Naive B cell (primary cell): ENCODE data around the gene INSRR. TPM values are rescaled to one million over a fixed set of nuclear protein-coding genes. Genes with fewer than 3 reads are reported as not detected.

Experiments used
- ATAC-seq, 2 donors: fragments of 150-1000 bp; cut with Tn5 transposase; 2 replicates each; pipeline ENCODE4 v1.10.0; 2021; ENCODE audit warnings: low read depth in 2 of 2, mild to moderate bottlenecking in 2 of 2, moderate library complexity in 2 of 2
- DNase-seq: peaks from one replicate; pipeline ENCODE4 v3.0.0; 2022
- H3K27ac Mint-ChIP-seq, 6 donors: one replicate each; pipeline ENCODE4 v1.8.0; 2020 to 2022; ENCODE audit warnings: mild to moderate bottlenecking in 6 of 6, mixed read lengths in 6 of 6, moderate library complexity in 5 of 6, inconsistent platforms in 2 of 6
- H3K27me3 Mint-ChIP-seq, 3 donors: one replicate each; pipeline ENCODE4 v1.8.0; 2021 to 2022; ENCODE audit warnings: mixed read lengths in 3 of 3, mild to moderate bottlenecking in 1 of 3
- H3K36me3 Mint-ChIP-seq, 2 donors: one replicate each; pipeline ENCODE4 v1.8.0; 2020 to 2022; ENCODE audit warnings: mixed read lengths in 2 of 2, inconsistent platforms in 1 of 2, mild to moderate bottlenecking in 1 of 2
- H3K4me1 Mint-ChIP-seq, 3 donors: one replicate each; pipeline ENCODE4 v1.8.0; 2020 to 2022; ENCODE audit warnings: mixed read lengths in 3 of 3, inconsistent platforms in 1 of 3, mild to moderate bottlenecking in 1 of 3, moderate library complexity in 1 of 3
- H3K4me3 Mint-ChIP-seq, 8 donors: one replicate each; pipeline ENCODE4 v1.8.0; 2020 to 2022; ENCODE audit warnings: mild to moderate bottlenecking in 8 of 8, mixed read lengths in 8 of 8, moderate library complexity in 8 of 8, inconsistent platforms in 2 of 8
- H3K9me3 Mint-ChIP-seq, 7 donors: one replicate each; pipeline ENCODE4 v1.8.0; 2020 to 2022; ENCODE audit warnings: mixed read lengths in 7 of 7, mild to moderate bottlenecking in 5 of 7, inconsistent platforms in 2 of 7, moderate library complexity in 1 of 7
- polyA plus RNA-seq, 6 donors: library from polyadenylated mRNA; unstranded; fragments of 300-500 nt; fragmentation: Illumina TruSeq; gene quantifications; one replicate each; pipeline ENCODE4 v1.2.3, GENCODE V29; 2021; ENCODE audit warnings: low read depth in 6 of 6

Gene INSRR
- polyA plus RNA-seq, 6 donors from 2014 or later = not detected

DNA sequence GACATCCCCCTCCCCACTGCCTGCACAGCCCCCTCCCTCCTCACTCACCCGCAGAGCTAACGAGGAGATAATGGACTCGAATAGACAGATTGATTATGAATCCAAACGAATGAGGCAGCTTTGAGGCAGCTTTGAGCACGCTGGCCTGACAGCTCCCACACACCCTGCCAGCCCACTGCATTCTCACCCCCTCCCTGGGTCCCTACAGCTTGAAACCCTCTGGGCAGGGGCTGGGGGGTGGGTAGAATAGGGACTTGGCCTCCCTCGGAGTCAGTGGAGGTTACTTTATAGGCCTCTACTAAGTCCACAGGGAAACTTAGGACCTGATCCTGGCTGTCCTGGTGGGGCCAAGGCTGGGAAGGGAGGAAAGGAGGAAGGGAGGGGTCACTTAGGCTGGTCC, 3.7 kb upstream of the INSRR start:
- DNase-seq = no peak
- Mint-ChIP-seq H3K9me3 (no peaks in the 10 kb centered on the region), H3K4me1 (peaks cover 14 to 15% (median 15%) of the 10 kb centered on the region in 3 donors), H3K36me3 (no peaks in the 10 kb centered on the region), H3K27ac (no peak overlapping the region), H3K4me3 (no peak overlapping the region), H3K27me3 (peaks cover 44 to 82% (median 73%) of the 10 kb centered on the region in 3 donors)
- no peak for ATAC-seq

DNA sequence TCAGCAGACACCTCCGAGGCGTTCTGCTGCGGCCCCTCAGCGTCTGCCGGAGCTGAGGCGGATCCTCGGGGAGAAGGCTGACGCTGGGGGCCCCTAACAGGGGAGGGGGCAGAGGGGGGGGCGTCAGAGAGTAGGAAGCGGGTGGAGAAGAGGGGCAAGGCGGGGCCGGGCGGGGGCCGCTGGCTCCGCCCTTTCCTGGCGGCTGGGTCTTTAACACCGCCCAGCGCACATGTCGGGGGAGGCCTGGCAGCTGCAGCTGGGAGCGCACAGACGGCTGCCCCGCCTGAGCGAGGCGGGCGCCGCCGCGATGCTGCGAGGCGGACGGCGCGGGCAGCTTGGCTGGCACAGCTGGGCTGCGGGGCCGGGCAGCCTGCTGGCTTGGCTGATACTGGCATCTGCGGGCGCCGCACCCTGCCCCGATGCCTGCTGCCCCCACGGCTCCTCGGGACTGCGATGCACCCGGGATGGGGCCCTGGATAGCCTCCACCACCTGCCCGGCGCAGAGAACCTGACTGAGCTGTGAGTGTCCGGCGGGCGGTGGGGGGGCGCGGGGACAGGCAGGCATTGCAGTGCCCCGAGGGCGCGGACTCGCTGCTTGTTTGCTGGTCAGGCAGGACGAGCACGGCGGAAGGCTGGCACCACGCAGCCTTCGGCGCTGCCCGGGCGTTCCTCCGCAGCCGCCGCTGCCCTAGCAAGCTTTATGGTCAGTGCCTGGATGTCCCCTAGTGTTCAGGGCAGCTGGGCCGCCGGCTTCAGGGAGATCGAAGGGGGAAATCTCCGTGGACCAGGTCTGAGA, 1.9 kb upstream of the INSRR start, which contains the start of gene NTRK1:
NTRK1 (plus strand) TSS at position 238 of the 796 bp plus-strand sequence; CDS start at position 308, 70 bp downstream.
- Mint-ChIP-seq H3K4me3 (peak within 1 kb of the TSS; percentile 51 to 88 (median 78)), H3K27me3 (peaks cover 55 to 82% (median 82%) of the 10 kb centered on the region in 3 donors), H3K4me1 (peaks cover 12 to 15% (median 15%) of the 10 kb centered on the region in 3 donors), H3K36me3 (no peaks in the 10 kb centered on the region), H3K9me3 (no peaks in the 10 kb centered on the region), H3K27ac (no peak within 1 kb of the TSS)
- peak; percentile 15 for DNase-seq
- peak; percentile 79 to 81 for ATAC-seq

DNA sequence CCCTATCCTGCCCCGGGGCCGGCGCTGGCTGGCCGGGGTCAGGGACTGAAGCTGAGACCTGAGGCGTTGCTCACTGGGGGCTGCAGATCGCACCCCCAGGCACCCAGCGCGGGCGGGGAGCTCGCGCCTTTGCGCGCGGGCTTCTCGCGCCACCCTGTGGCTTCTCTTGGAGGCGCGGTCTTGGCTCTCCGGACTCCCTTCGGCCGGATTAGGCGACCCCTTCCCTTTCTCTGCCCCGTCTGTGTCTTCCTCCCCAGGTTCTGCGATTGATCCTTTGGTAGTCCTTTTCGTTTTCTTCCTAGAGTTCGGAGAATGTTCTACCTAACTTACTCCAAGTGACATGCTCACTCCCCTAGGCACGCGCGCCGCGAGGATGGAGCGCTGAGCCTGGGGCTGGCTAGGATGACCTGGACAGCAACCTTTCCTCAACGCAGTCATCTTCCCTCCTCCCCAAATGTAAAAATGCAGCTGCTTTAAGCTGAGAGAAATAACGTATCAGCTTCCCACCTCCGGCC, 1.3 kb upstream of the INSRR start:
- peaks cover 12 to 15% (median 15%) of the 10 kb centered on the region in 3 donors for H3K4me1 Mint-ChIP-seq
- H3K36me3 Mint-ChIP-seq = no peaks in the 10 kb centered on the region
- DNase-seq = peak; percentile 39
- H3K9me3 Mint-ChIP-seq = no peaks in the 10 kb centered on the region
- ATAC-seq = peak; percentile 64 to 68
- H3K27ac Mint-ChIP-seq = no peak overlapping the region
- H3K27me3 Mint-ChIP-seq = peaks cover 52 to 76% (median 76%) of the 10 kb centered on the region in 3 donors
- peak overlapping the region; percentile 51 to 88 (median 78) for H3K4me3 Mint-ChIP-seq

DNA sequence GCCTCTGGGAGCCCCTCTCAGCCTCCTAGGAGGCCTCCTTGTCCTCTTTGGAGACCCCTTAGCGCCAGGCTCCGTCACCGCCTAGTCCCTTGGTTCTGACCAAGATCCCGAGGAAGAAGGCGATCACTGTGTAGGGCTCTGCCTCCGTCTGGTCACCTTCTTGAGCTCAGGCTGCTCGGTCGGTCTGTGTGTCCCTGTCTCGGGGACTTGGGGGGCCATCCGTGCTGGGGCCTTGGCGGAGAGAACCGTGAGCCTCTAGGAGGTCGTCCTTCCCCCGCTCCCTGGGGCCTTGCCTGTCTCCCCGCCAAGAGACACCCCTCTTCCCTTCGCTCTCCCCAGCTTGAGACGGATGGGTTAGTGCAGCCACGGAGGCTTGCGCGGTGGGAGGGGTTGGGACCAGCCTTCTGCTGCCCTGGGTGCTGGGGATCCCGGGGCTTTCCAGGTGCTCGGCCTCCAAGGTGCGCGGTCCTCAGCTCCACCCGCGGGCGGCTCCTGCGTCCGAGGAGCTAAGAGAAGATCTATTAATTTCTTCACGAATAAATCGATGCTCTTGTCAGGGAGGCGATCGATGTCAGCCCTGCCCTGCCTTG, 701 bp upstream of the INSRR start:
- Mint-ChIP-seq H3K27ac (no peak overlapping the region), H3K36me3 (no peaks in the 10 kb centered on the region), H3K27me3 (peaks cover 57 to 76% (median 74%) of the 10 kb centered on the region in 3 donors), H3K4me1 (peaks cover 12 to 15% (median 15%) of the 10 kb centered on the region in 3 donors), H3K4me3 (peak overlapping the region; percentile 25 to 88 (median 69)), H3K9me3 (no peaks in the 10 kb centered on the region)
- DNase-seq (no peak), ATAC-seq (peak in 1 of 2 donors; percentile 9)

DNA sequence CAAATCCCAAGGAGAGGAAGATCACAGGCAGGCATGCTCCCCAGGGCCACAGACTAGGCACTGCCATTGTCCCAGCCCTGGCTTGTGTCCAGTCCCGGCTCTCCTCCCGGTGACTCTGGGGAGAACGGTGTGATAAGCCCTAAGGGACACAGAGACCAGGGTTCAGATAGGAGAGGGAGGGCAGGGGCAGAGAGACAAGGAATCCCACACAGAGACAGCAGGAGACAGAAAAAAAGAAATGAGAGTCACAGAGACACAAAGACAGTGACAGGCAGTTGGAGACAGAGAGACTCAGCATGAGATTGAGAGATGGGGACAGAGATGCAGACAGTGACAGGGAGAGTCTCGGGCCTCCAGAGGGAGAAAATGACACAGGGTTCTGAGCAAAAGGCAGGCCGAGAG, 361 bp downstream of the INSRR start:
- ATAC-seq (no peak), DNase-seq (no peak)
- no peak overlapping the region for H3K27ac Mint-ChIP-seq
- H3K4me3 Mint-ChIP-seq = peak overlapping the region in 7 of 8 donors; percentile 31 to 68 (median 47)
- peaks cover 12 to 15% (median 15%) of the 10 kb centered on the region in 3 donors for H3K4me1 Mint-ChIP-seq
- H3K9me3 Mint-ChIP-seq = no peaks in the 10 kb centered on the region
- peaks cover 64 to 76% (median 71%) of the 10 kb centered on the region in 3 donors for H3K27me3 Mint-ChIP-seq
- no peaks in the 10 kb centered on the region for H3K36me3 Mint-ChIP-seq

DNA sequence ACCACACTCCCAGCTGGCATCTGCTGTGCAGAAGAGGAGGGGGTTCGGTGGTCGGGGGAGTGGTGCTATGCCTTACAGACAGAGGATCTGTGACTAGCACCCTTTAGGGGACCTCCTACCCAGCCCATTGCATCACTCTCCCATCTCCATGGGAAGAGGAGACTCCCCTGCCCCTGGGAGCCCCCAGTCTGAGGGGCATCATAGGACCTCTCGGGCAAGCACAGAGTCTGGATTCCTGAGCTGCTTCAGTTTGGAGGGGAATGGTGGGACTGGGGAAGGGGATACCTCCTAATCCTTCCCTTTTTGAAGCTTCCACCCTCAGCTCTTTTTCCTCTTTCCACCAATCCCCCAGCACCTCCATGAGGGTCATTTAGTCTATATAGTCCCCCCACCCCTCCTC, 1.4 kb downstream of the INSRR start:
- H3K36me3 Mint-ChIP-seq = no peaks in the 10 kb centered on the region
- ATAC-seq (no peak), DNase-seq (no peak)
- peaks cover 12 to 15% (median 15%) of the 10 kb centered on the region in 3 donors for H3K4me1 Mint-ChIP-seq
- peaks cover 62 to 76% (median 71%) of the 10 kb centered on the region in 3 donors for H3K27me3 Mint-ChIP-seq
- H3K27ac Mint-ChIP-seq = no peak overlapping the region
- H3K4me3 Mint-ChIP-seq = peak overlapping the region in 1 of 8 donors; percentile 25
- no peaks in the 10 kb centered on the region for H3K9me3 Mint-ChIP-seq

DNA sequence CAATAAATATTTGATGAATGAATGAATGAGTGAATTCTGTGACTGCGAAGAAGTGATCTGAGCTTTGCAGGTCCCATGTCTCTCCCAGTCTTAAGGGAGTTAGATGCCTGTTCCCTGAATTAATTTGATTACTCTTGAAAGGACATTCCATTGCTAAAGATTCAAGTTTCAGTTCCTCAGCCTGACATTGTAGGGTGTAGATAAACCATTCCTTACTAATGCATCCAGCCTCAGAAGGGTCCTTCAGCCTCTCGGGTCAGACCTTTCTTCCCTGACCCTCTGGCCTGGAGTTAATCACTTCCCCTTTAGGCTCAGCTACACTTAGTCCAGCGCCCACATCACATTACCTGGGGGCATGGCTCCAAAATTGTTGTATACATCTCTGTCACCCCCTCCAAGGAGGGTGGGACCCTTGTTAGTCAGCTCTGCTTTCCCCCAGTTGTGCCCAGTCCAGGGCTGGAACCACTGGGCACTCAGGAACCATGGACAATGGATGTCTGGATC, 2.6 kb downstream of the INSRR start:
- ATAC-seq = no peak
- peaks cover 55 to 68% (median 66%) of the 10 kb centered on the region in 3 donors for H3K27me3 Mint-ChIP-seq
- H3K4me3 Mint-ChIP-seq = no peak overlapping the region
- H3K36me3 Mint-ChIP-seq = no peaks in the 10 kb centered on the region
- no peak for DNase-seq
- peaks cover 9 to 11% (median 10%) of the 10 kb centered on the region in 3 donors for H3K4me1 Mint-ChIP-seq
- no peak overlapping the region for H3K27ac Mint-ChIP-seq
- no peaks in the 10 kb centered on the region for H3K9me3 Mint-ChIP-seq

DNA sequence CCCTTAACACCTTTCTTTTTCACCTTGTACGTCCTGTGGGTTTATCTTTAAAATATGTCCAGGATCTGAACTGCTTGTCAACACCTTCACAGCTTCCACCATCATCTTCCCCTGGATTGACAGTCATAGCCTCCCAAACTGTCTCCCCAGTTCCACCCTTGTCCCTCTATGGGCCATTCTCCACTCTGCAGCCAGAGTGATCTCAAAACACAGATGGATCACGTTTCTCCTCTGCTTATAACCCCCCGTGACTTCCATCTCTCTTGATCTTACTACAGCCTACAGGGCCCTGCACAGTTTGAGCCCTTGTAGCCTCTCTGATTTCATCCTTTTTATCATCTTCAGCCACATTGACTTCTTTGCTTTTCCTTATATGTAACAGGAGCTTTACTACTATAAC, 4.3 kb downstream of the INSRR start:
- Mint-ChIP-seq H3K27me3 (peaks cover 57 to 65% (median 61%) of the 10 kb centered on the region in 3 donors), H3K4me1 (peaks cover 1 to 5% (median 1%) of the 10 kb centered on the region in 3 donors), H3K27ac (peak overlapping the region in 1 of 6 donors; percentile 78), H3K36me3 (no peaks in the 10 kb centered on the region), H3K9me3 (no peaks in the 10 kb centered on the region), H3K4me3 (no peak overlapping the region)
- DNase-seq (no peak), ATAC-seq (no peak)

DNA sequence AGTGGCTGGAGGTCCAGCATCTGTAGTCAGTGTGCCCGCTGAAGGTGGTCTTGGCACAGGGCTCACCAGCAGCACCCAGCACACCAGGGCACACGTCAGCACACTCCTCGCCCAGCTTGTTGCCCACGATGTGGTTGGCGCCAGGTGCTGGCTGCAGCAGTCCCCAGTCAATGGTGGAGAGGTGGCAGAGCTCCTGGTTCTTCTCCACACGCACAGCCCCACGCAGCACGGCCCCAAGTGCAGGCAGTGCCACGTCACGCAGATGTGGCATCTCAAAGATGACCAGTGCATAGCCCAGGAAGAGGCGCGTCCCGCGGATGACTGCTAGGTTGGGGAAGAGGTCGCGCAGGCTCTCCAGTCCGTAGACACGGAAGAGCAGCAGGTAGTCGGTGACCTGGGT, 5.2 kb downstream of the INSRR start:
- ATAC-seq = no peak
- peak overlapping the region in 1 of 6 donors; percentile 5 for H3K27ac Mint-ChIP-seq

DNA sequence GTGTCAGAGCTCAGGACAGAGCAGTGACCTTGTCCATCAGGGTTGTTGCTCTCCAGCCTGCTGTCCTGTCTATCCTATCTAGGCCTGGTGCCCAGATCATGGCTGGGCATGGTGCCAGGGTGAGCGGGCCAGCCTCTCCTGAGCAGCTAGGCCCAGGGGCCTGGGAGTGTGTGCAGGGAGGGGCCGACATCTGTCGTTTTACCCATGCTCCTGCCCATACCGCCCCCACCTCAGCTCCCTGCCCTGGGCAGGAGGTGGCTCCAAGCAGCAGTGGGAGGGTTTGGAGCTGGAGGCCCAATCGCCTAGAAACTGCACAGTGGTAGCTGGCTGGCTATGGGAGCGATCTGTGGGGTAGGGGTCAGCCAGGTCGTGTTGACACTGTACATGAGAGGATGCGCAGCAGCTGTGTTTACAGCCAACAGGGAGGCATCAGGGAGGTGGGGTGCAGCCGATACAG, 6.5 kb downstream of the INSRR start:
- DNase-seq = no peak
- H3K27me3 Mint-ChIP-seq = peaks cover 56 to 70% (median 66%) of the 10 kb centered on the region in 3 donors
- ATAC-seq = no peak
- peaks cover 5 to 7% (median 6%) of the 10 kb centered on the region in 3 donors for H3K4me1 Mint-ChIP-seq
- no peaks in the 10 kb centered on the region for H3K36me3 Mint-ChIP-seq
- no peaks in the 10 kb centered on the region for H3K9me3 Mint-ChIP-seq
- no peak overlapping the region for H3K27ac Mint-ChIP-seq
- no peak overlapping the region for H3K4me3 Mint-ChIP-seq

More for the DNA sequence above, 5.2 kb downstream of the INSRR start:
- Mint-ChIP-seq H3K36me3 (no peaks in the 10 kb centered on the region), H3K4me1 (peaks cover under 1 to 4% (median 2%) of the 10 kb centered on the region in 3 donors), H3K9me3 (no peaks in the 10 kb centered on the region), H3K27me3 (peaks cover 58 to 70% (median 66%) of the 10 kb centered on the region in 3 donors), H3K4me3 (no peak overlapping the region)
- DNase-seq = no peak

DNA sequence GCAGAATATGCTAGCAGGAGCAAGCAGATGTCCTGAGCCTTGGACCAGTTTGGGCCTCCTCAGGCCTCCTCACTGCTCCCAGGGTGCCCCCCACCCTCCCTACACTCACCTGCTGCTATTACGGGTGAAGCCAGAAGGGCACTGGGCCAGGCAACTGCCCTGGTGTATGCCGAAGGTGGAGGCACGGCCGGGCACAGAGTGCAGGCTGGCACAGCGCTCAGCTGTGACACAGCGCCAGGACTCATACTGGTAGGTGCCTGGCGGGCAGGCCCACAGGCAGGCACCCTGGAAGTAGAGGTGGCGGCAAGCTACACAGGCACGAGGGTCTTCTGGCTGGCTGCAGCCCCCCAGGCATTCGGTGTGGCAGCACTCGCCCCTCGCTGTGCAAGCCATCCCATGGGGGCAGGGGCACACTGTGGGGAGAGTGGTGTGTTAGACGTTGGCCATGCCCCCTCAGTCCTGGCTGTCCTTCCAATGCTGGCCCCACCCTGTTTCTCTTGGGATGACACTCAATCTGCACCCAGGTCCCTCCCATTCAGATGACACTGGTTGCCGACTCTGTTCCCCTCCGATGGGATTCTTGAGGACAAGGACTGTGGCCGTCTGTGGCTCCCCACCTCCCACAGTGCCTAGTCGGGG, 7.0 kb downstream of the INSRR start:
- DNase-seq = no peak
- Mint-ChIP-seq H3K4me1 (peaks cover 5 to 7% (median 6%) of the 10 kb centered on the region in 3 donors), H3K27me3 (peaks cover 57 to 70% (median 66%) of the 10 kb centered on the region in 3 donors), H3K4me3 (no peak overlapping the region), H3K9me3 (no peaks in the 10 kb centered on the region), H3K27ac (no peak overlapping the region), H3K36me3 (no peaks in the 10 kb centered on the region)
- ATAC-seq = no peak

DNA sequence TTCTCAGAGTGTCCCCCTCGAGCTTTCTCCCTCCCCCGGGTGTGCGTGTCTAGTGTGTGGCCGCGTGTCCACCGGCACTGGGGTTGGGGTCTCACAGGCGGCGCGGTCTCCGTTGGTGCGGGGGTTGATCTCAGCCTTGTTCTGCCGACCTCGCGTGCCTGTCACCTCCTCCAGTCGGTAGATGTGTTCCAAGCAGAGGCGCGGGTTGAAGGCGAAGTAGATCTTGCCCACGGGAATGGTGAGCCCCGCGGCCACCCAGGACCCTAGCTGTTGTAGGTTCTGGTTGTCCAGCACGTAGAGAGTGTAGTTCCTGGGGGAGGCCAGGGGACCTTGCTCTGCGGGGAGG, 9.8 kb downstream of the INSRR start:
- peaks cover 15 to 21% (median 20%) of the 10 kb centered on the region in 3 donors for H3K4me1 Mint-ChIP-seq
- peak overlapping the region in 2 of 8 donors; percentile 12 to 35 for H3K4me3 Mint-ChIP-seq
- peaks cover 57 to 86% (median 78%) of the 10 kb centered on the region in 3 donors for H3K27me3 Mint-ChIP-seq
- no peaks in the 10 kb centered on the region for H3K9me3 Mint-ChIP-seq
- ATAC-seq (no peak), DNase-seq (no peak)
- H3K36me3 Mint-ChIP-seq = no peaks in the 10 kb centered on the region
- H3K27ac Mint-ChIP-seq = no peak overlapping the region
